Measurements from ENCODE around the gene ECSIT.
A peak's percentile ranks its signal among the peaks of the same experiment; 100 is the strongest.

- TF ChIP-seq CTCF (conservative IDR thresholded peaks at IDR 0.05; ENCODE audit: low read length) (peak; percentile 87), EZH2phosphoT487 (IDR thresholded peaks at IDR 0.05; ENCODE audit: borderline replicate concordance) (no peak)
Observed at GRCh38 chr19:11560404-11561051, 31.6 kb upstream of the ECSIT start.

Data from Loucy (cell line).